Measurements from ENCODE around the gene CHST11. TPM values are rescaled to one million over a fixed set of nuclear protein-coding genes. Genes with fewer than 3 reads are reported as not detected.
A peak's percentile ranks its signal among the peaks of the same experiment; 100 is the strongest.

CHST11 gene
- total and polyA plus RNA-seq, 9 of the 15 experiments (the other 6 are each of a cell fraction or from before 2014, with no cell fraction given): 2.3 to 38.7 (median 15.0) TPM

GRCh38 chr12:104413330-104413729, 43.4 kb upstream of the CHST11 start:
- no peak for DNase-seq (ENCODE audit: extremely low read depth in 1 of 4, low spot score in 3 of 4)
- H3K36me3 ChIP-seq (ENCODE audit: control insufficient read depth, insufficient read depth, low read length): no peaks in the 10 kb centered on the region
- H3K4me2 ChIP-seq (ENCODE audit: insufficient read depth, low read length): no peak overlapping the region
- FAIRE-seq: no peak
- WGBS (ENCODE audit: insufficient coverage, low coverage, missing lambda C conversion rate): 52% methylated on average over 6 of the region's 6 CpGs
- H4K20me1 ChIP-seq (replicated peaks; ENCODE audit: control insufficient read depth, insufficient read depth, low read length): 0 out of 2 replicates have a peak, but pooled peaks cover 4% of the 10 kb centered on the region
- H3K9me1 ChIP-seq (ENCODE audit: control insufficient read depth, insufficient read depth, low read length): no peaks in the 10 kb centered on the region
- H3K79me2 ChIP-seq (ENCODE audit: control insufficient read depth, insufficient read depth, low read length): no peaks in the 10 kb centered on the region
- POLR2A ChIA-PET: interaction anchor here (0.6 to 0.8 kb wide), 2 partner anchors 13 to 23 kb away, joined by 3 read pairs; no protein-coding TSS in a partner anchor
- no peaks in the 10 kb centered on the region; a peak in 1 of 5 replicates for H3K27me3 ChIP-seq (ENCODE audit: control insufficient read depth in 2 of 2, insufficient read depth in 2 of 2, low read length in 2 of 2)
- no peak overlapping the region for H3K4me3 ChIP-seq
- CTCF ChIA-PET (ENCODE audit: low intra/inter-chr PET ratio): no interaction called here
- no peak overlapping the region for H3K27ac ChIP-seq (ENCODE audit: extremely low read depth, low read depth, low read length)
- intact Hi-C loops (cut with micrococcal nuclease): no loop called here
- H3K9me3 ChIP-seq (replicated peaks; ENCODE audit: control insufficient read depth, insufficient read depth, low read depth, low read length): no peaks in the 10 kb centered on the region
- in situ Hi-C loops (cut with MboI): no loop called here
- no TSS peak for BruUV-seq (replicated peaks)
- ATAC-seq: no peak
- peaks cover 10 to 14% of the 10 kb centered on the region in 2 experiments; a peak in 3 of 5 replicates for H3K4me1 ChIP-seq (replicated peaks in 1 of 2; ENCODE audit: control insufficient read depth in 2 of 2, insufficient read depth in 2 of 2, low read length in 2 of 2)
- no peak overlapping the region for H3K9ac ChIP-seq (ENCODE audit: insufficient read depth in 1 of 2, low read depth in 2 of 2, low read length in 2 of 2)
- no peak overlapping the region for H2AFZ ChIP-seq (ENCODE audit: low read depth, low read length)
- no peak for TF ChIP-seq ZNF79 (CRISPR knock-in tag; IDR thresholded peaks at IDR 0.05; ENCODE audit: low read depth)
- TF ChIP-seq MGA (IDR thresholded peaks at IDR 0.05): no peak
- no peak for TF ChIP-seq POLR2H (tag; IDR thresholded peaks at IDR 0.05; ENCODE audit: low read depth)
- no peak for TF ChIP-seq NBN (IDR thresholded peaks at IDR 0.05; ENCODE audit: low read depth)
- peak; percentile 66 for TF ChIP-seq CEBPB (tag; IDR thresholded peaks at IDR 0.05)
- no peak for TF ChIP-seq PCBP1 (IDR thresholded peaks at IDR 0.05; ENCODE audit: low read depth, low read length, poor library complexity, severe bottlenecking)
- TF ChIP-seq STAT5A (IDR thresholded peaks at IDR 0.05; ENCODE audit: borderline replicate concordance, low read length): no peak
- no peak for TF ChIP-seq ZKSCAN8 (CRISPR knock-in tag; IDR thresholded peaks at IDR 0.05)
- TF ChIP-seq, protein P1, sequence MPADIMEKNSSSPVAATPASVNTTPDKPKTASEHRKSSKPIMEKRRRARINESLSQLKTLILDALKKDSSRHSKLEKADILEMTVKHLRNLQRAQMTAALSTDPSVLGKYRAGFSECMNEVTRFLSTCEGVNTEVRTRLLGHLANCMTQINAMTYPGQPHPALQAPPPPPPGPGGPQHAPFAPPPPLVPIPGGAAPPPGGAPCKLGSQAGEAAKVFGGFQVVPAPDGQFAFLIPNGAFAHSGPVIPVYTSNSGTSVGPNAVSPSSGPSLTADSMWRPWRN (IDR thresholded peaks at IDR 0.05; ENCODE audit: low read depth): no peak
- TF ChIP-seq, protein P2, sequence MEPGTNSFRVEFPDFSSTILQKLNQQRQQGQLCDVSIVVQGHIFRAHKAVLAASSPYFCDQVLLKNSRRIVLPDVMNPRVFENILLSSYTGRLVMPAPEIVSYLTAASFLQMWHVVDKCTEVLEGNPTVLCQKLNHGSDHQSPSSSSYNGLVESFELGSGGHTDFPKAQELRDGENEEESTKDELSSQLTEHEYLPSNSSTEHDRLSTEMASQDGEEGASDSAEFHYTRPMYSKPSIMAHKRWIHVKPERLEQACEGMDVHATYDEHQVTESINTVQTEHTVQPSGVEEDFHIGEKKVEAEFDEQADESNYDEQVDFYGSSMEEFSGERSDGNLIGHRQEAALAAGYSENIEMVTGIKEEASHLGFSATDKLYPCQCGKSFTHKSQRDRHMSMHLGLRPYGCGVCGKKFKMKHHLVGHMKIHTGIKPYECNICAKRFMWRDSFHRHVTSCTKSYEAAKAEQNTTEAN (CRISPR knock-in tag; IDR thresholded peaks at IDR 0.05): no peak
